Measurements from ENCODE around the gene BCL7B. TPM values are rescaled to one million over a fixed set of nuclear protein-coding genes. Genes with fewer than 3 reads are reported as not detected.
"Not testable (repeated sequence)": the region's sequence is repeated elsewhere in the genome, so short reads cannot be mapped to it uniquely, and the experiment has no call there.

Gene BCL7B
- polyA plus RNA-seq, 1 donor = 40.5 TPM

DNA sequence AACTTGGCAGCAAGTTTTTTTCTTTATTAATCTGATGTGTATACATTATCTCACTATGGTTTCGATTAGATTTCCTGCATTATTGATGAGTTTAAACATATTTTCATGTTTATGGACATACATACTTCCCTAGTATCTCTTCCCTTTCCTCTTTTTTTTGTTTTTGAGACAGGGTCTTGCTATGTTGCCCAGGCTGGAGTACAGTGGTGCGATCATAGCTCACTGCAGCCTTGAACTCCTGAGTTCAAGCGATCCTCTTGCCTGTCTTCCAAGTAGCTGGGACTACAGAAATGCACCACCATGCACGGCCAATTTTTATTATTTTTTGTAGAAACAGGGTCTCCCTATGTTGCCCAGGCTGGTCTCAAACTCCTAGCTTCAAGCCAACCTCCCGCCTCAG, 54.3 kb downstream of the BCL7B start:
- no peak for DNase-seq

- DNase-seq = no peak
Measured at GRCh38 chr7:73496626-73497025, 60.9 kb downstream of the BCL7B start.

DNA sequence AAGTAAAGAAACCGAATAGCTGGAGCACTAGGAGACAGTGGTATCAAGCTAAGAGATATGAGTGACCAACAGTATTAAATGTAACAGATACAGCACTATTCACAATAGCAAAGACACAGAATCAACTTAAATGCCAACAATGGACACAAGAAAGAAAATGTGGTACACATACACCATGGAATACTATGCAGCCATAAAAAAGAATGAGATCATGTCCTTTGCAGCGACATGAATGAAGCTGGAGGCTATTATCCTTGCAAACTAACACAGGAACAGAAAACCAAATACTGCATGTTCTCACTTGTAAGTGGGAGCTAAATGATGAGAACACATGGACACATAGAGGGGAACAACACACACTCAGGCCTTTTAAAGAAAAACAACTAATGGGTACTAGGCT, 62.0 kb downstream of the BCL7B start:
- not testable (repeated sequence) for DNase-seq

- DNase-seq = no peak
Measured at GRCh38 chr7:73489976-73490375, 67.5 kb downstream of the BCL7B start.

GRCh38 chr7:73487486-73487885, 70.0 kb downstream of the BCL7B start:
- no peak for DNase-seq

Other genes starting within 250 kb of the BCL7B start
- 14.1 TPM for gene NSUN5, start 248.9 kb downstream of the BCL7B start, polyA plus RNA-seq (ENCODE audit: insufficient read length)
- 0.32 TPM for gene TRIM50, start 229.6 kb downstream of the BCL7B start, polyA plus RNA-seq (ENCODE audit: insufficient read length)
- 0.60 TPM for gene FKBP6, start 229.5 kb downstream of the BCL7B start, polyA plus RNA-seq (ENCODE audit: insufficient read length)
- 0.28 TPM for gene FZD9, start 123.9 kb downstream of the BCL7B start, polyA plus RNA-seq (ENCODE audit: insufficient read length)
- 85.9 TPM for gene BAZ1B, start 35.4 kb downstream of the BCL7B start, polyA plus RNA-seq (ENCODE audit: insufficient read length)
- gene TBL2, start 20.9 kb upstream of the BCL7B start, polyA plus RNA-seq (ENCODE audit: insufficient read length) = 39.0 TPM
- 4.8 TPM for gene MLXIPL, start 66.8 kb upstream of the BCL7B start, polyA plus RNA-seq (ENCODE audit: insufficient read length)
- 9.4 TPM for gene VPS37D, start 110.1 kb upstream of the BCL7B start, polyA plus RNA-seq (ENCODE audit: insufficient read length)
- gene DNAJC30, start 125.8 kb upstream of the BCL7B start, polyA plus RNA-seq (ENCODE audit: insufficient read length) = 9.5 TPM
- gene BUD23, start 125.9 kb upstream of the BCL7B start, polyA plus RNA-seq (ENCODE audit: insufficient read length) = 96.6 TPM
- gene STX1A, start 162.0 kb upstream of the BCL7B start, polyA plus RNA-seq (ENCODE audit: insufficient read length) = 8.0 TPM
- gene ABHD11, start 181.1 kb upstream of the BCL7B start, polyA plus RNA-seq (ENCODE audit: insufficient read length) = 26.9 TPM
- gene CLDN3, start 212.6 kb upstream of the BCL7B start, polyA plus RNA-seq (ENCODE audit: insufficient read length) = 21.7 TPM